ENCODE data around the gene KLHL29.

The KLHL29 gene

GRCh38 chr2:23583467-23583866, 198.5 kb downstream of the KLHL29 start:
- DNase-seq = no peak

DNA sequence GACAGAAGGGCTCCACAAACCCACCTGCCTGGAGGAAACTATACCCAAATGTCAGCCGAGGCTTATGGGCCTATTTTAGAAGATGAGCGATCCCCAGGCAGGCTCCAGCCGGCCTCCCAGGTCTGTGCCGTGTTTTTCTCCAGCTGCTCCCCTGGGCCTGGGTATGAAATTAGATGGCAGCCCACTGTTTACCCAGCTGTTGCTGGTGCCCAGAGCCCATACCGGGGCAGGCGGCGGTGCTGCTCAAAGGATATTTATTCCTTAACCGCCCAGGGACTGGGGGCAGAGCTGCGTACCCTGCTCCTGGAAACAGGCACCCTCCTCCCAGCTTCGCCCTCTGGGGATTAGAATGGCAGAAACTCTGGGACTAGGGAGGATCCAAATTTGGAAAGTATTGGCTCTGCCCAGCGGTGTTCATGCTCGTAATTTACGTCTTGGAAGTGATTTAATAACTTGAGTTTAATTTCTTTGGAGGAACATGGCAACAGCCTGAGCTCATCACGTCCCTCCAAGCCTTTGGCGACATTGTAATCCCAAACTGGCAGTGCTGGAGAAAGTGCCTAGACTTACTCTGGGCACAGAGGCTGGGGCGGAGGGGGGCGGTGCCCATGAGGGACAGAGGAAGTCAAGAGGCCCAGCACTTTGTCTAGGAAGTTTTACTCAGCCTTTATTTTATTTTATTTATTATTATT, 199.2 kb downstream of the KLHL29 start:
- DNase-seq = no peak

- DNase-seq = no peak
These were observed 200.5 kb downstream of the KLHL29 start for GRCh38 chr2:23585273-23586170.

GRCh38 chr2:23586741-23587306, 201.8 kb downstream of the KLHL29 start:
- no peak for DNase-seq

DNA sequence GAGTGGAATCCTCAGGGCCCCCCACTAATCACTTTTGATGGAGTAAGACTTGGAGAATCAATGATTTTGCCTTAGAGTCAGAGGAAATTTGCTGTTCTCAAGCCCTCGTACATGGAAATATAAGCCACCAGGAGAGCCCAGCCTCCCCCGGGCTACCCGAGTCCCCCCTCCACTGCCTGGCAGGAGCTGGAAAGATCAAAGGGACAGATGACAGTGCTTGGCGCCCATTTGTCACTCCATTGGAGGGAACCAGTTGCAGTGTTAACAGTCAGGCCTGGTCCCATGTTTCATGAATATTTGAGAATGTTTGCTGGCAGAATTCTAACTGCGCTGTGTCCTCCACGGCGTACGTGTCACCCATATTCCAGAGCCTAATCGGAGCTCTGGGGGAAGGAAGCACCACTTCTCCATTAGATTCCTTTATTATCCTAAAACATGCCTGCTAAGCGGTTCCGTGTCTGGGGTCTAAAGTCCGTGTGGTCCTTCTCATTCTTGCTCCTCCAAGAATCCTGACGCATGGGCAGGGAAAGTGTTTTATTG, 202.4 kb downstream of the KLHL29 start:
- no peak for DNase-seq

GRCh38 chr2:23588106-23588505, 203.1 kb downstream of the KLHL29 start:
- DNase-seq = no peak

GRCh38 chr2:23588508-23589201, 203.7 kb downstream of the KLHL29 start:
- no peak for DNase-seq

- DNase-seq = no peak
These were observed 204.3 kb downstream of the KLHL29 start for GRCh38 chr2:23589220-23589647.

DNA sequence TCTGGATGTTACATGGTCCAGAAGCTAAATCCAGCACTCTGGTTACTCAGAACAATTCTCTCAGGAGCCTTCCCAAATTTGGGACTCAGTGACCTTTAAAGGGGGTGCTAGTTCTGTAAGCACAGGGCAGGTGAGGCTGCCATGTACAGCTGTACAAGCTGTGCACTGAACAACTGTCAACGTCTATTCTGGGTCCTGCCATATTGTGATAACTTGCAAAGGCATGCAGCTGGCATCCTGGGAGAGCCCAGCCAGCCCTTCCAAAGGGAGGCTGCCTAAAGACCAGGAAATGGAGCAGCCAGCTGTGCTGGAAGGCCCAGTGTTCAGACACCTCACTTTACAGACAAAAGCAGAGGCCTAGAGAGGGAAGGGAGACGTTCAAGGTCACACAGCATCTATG, 204.8 kb downstream of the KLHL29 start:
- DNase-seq = no peak

DNA sequence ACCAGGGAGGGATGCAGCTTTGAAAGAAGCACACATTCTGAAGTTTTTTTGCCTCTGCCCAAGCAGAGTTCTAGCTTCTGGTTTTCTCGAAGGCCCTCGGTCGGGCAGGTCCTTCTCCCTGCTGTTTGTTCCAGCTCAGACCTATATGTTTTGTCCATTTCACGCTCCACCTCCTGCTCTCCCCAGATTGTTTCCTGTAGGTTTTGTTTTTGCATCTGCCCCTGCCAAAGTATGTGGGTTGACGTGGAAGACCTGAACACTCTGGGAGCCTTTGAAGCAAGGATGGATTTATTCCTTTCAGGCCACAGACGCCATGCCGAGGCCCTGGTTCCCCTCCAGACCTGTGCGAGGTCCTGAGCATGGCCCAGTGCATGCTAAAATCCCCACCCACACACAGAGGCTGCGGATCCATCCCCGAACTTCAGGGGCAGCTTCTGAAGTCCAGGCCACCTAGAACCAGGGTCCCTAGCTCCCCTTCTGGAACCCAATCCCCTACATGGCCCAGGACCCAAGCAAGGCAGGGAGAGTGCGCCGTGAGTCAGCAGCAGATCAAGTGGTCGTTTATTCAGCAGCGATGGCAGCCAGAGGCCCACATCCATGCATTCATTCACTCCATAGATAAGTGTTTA, 205.4 kb downstream of the KLHL29 start:
- DNase-seq = no peak

DNA sequence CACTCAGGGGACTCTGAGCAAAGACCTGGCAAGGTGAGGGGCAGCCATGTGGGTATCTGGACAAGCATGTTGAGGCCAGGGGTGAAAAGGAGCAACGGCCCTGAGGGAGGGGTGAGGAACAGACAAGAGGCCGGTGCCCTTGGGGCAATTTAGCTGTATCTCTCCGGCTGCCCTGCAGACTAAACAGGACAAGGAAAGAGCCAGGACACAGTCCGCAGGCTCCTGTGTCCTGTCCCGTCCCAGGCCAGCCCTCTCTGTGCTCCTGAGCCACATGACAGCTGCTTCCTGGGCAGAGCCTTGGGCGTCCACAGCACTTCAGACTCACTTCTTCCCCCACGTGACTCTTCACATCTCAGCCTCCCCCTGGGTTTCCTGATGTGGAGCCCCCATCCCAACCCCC, 206.1 kb downstream of the KLHL29 start:
- DNase-seq = no peak

GRCh38 chr2:23592061-23592685, 207.2 kb downstream of the KLHL29 start:
- no peak for DNase-seq

DNA sequence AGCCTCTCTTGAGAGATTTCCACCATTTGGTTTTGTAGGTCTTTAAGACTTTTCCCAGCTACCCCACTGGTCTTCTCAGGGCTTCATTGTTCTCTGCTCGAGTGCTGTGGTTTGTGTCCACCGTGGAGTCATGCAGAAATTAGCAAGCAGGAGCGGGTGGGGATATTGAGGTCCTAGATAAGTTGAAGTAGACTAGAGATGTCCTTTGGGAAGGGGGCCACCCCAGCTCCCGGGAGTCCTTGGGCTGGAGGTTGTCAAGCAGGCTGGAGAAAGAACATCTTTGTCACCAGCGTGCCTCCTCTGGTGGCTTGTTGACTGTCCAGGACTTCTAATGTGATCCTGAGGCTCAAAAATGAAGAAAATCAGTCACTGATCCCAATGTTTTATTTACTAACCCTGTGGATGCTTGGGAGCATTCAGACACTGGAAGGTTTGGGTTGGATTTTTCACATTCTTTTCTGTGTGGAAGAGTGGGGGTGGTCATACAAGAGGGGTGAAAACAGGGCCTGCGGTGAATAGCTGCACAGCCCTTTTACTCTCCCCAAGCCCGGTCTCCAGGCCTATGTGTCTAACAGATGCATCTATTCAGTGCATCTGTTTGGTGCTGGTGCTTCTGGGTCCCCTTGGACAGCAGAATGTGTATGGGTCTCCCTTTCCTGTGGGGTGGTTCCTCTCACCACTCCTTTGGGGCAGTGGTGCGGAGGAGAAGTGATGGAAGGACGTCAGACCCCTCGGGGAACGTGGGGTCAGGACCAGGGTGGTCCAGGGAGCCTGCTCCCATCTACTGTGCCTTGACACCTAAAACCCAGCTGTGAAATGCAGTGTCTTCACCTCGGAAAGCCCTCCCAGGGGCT, 208.1 kb downstream of the KLHL29 start:
- DNase-seq = no peak

- DNase-seq = no peak
These were observed 208.9 kb downstream of the KLHL29 start for GRCh38 chr2:23593752-23594459.

DNA sequence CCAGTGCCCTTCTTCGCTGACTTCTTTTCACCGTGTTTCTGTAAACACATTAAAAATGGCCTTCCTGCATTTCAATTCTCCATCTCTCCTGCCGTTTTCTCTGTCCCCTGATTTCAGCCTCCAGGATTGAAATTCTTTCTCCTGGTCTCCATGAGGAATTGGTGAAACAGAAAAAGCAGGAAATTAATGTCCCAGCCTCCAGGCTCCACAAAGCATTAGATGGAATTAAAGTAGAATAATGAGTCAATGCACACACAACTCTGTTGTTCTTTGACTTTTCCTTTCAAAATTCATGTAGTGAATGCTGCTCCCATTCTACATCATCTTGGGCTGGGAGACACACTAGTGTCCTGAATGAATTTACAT, 209.5 kb downstream of the KLHL29 start:
- no peak for DNase-seq

DNA sequence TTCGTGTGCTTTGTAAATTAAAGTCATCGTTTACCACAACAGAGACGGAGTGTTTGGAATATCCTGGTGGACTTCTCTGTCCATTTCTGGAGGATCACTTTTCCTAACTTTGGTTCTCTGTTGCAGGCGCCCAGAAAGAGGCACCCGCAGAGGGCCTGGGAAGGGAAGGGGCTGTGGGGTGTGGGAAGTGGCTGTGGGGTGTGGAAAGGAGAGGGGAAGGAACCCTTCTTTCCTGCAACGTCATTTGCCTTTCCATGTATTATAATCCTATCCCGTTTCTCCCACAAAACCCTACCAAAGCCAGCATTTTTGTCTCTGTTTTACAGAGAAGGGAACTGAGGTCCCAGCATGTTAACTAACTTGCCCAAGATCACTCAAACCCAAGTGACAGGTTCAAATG, 210.0 kb downstream of the KLHL29 start:
- DNase-seq = no peak

DNA sequence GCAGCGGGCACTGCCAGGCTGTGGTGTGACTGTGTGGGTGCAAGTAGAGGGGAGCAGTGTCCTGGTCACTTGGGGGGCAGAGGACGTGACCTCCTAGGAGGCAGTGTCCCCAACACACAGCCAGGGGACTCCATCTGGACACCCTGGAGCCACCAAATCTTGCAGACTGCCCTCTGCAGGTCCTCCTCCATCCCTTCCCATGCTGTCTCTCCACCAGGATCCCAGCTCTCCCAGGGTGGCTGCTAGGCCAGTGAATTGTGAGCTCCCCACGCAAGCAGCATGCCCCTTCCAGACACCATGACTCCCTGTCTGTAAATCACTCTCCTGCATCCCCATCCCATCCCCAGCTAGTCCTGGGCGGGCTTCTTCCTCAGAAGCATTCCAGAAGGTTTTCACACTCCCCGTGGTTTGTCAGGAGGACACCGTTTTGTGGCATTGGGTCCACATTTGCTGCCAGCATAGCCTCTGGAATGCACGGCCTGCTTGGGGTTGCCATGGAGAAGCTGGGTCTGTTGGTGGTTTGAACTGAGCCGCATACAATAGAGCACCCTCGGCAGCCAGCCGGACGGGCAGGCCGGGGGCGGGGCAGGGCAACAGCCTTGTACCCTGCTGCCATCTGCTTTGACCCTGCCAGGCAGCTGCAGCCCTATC, 210.7 kb downstream of the KLHL29 start:
- DNase-seq = no peak

- no peak for DNase-seq
These were observed 211.4 kb downstream of the KLHL29 start for GRCh38 chr2:23596316-23596885.

GRCh38 chr2:23597687-23598086, 212.7 kb downstream of the KLHL29 start:
- DNase-seq = no peak

- DNase-seq = no peak
These were observed 214.0 kb downstream of the KLHL29 start for GRCh38 chr2:23599006-23599405.
